PC-3 (cell line): ENCODE measurements around the gene CCDC122.

Experiments
- EZH2phosphoT487 ChIP-seq: fragments of 300-600 bp; sonication (generic); IDR thresholded peaks from 2 replicates; pipeline ENCODE4 v1.6.1; 2018; ENCODE audit warnings: mild to moderate bottlenecking, antibody characterized with exemption, low read length, borderline replicate concordance
- TF ChIP-seq, protein P1 (sequence below): fragments of 300-600 bp; sonication (generic); conservative IDR thresholded peaks from 2 replicates; pipeline ENCODE4 v1.5.1; 2017; ENCODE audit warnings: antibody characterized with exemption, low read depth, mild to moderate bottlenecking, low read length

DNA sequence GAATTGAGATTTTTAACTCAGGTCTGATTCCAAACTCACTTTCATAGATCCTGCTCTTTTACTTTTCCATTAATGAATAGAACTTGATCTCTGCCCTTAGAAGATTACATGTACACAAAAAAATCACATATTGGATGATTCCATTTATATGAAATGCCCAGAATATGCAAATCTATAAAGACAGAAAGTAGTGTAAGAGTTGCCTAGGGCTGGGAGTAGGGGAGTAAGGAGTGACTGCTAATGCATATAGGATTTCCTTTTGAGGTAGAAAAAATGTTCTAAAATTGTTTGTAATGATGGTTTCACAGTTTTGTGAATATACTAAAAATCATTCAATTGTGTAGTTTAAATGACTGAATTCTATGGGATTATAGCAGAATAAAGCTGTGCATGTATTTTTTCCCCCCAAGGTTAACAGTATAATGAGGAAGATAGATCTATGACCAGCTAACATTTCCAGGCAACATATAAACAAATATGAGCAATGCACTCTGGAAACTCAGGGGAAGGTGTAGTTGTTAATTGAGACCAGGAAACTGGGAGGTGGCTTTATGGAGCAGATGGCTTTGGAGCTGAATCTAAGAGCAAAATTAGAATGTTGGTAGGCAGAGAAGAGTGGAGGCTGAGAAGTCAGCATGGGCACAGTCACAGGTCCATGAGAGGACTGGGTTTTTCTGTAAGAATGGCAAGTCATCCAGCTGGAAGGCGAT is 41.6 kb upstream of the CCDC122 start:
- TF ChIP-seq, protein P1, sequence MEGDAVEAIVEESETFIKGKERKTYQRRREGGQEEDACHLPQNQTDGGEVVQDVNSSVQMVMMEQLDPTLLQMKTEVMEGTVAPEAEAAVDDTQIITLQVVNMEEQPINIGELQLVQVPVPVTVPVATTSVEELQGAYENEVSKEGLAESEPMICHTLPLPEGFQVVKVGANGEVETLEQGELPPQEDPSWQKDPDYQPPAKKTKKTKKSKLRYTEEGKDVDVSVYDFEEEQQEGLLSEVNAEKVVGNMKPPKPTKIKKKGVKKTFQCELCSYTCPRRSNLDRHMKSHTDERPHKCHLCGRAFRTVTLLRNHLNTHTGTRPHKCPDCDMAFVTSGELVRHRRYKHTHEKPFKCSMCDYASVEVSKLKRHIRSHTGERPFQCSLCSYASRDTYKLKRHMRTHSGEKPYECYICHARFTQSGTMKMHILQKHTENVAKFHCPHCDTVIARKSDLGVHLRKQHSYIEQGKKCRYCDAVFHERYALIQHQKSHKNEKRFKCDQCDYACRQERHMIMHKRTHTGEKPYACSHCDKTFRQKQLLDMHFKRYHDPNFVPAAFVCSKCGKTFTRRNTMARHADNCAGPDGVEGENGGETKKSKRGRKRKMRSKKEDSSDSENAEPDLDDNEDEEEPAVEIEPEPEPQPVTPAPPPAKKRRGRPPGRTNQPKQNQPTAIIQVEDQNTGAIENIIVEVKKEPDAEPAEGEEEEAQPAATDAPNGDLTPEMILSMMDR = no peak
- TF ChIP-seq EZH2phosphoT487 = no peak
